Measurements from ENCODE around the gene ZNF835.
"Not testable (repeated sequence)": the region's sequence is repeated elsewhere in the genome, so short reads cannot be mapped to it uniquely, and the experiment has no call there.

Gene ZNF835

GRCh38 chr19:56690670-56691069 lies 19.1 kb upstream of the ZNF835 start:
- TF ChIP-seq, protein P1, sequence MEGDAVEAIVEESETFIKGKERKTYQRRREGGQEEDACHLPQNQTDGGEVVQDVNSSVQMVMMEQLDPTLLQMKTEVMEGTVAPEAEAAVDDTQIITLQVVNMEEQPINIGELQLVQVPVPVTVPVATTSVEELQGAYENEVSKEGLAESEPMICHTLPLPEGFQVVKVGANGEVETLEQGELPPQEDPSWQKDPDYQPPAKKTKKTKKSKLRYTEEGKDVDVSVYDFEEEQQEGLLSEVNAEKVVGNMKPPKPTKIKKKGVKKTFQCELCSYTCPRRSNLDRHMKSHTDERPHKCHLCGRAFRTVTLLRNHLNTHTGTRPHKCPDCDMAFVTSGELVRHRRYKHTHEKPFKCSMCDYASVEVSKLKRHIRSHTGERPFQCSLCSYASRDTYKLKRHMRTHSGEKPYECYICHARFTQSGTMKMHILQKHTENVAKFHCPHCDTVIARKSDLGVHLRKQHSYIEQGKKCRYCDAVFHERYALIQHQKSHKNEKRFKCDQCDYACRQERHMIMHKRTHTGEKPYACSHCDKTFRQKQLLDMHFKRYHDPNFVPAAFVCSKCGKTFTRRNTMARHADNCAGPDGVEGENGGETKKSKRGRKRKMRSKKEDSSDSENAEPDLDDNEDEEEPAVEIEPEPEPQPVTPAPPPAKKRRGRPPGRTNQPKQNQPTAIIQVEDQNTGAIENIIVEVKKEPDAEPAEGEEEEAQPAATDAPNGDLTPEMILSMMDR (IDR thresholded peaks at IDR 0.05): no peak
- H3K4me3 ChIP-seq (ENCODE audit: low read depth in 1 of 2, low read length in 1 of 2): no peak overlapping the region
- H3K36me3 ChIP-seq: no peaks in the 10 kb centered on the region
- no peak overlapping the region for H3K27ac ChIP-seq
- H3K4me1 ChIP-seq (ENCODE audit: control insufficient read depth in 1 of 2, insufficient read depth in 1 of 2, low read depth in 1 of 2, low read length in 1 of 2): no peaks in the 10 kb centered on the region
- H3K27me3 ChIP-seq: no peaks in the 10 kb centered on the region
- H3K9me3 ChIP-seq: no peaks in the 10 kb centered on the region

DNA sequence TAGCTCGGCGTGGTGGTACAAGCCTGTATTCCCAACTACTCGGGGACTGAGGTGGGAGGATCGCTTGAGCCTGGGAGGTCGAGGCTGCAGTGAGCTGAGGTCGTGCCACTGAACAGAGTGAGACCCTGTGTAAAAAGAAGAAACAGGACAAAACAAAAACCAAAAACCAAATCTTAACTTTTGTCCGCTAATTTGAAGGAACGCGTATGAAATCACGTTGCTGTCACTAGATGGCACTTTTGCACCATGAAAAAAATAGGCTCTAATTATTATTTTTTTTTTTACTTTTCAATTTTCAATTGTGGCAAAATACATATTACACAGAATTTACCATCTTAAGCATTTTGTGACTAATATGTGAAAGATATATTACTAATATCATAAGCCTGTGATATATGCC lies 17.6 kb upstream of the ZNF835 start:
- H3K4me3 ChIP-seq (ENCODE audit: low read depth in 1 of 2, low read length in 1 of 2): no peak overlapping the region
- no peaks in the 10 kb centered on the region for H3K9me3 ChIP-seq
- no peaks in the 10 kb centered on the region for H3K36me3 ChIP-seq
- H3K27me3 ChIP-seq: no peaks in the 10 kb centered on the region
- no peaks in the 10 kb centered on the region for H3K4me1 ChIP-seq (ENCODE audit: control insufficient read depth in 1 of 2, insufficient read depth in 1 of 2, low read depth in 1 of 2, low read length in 1 of 2)
- H3K27ac ChIP-seq: no peak overlapping the region
- TF ChIP-seq, protein P1 (IDR thresholded peaks at IDR 0.05): no peak

DNA sequence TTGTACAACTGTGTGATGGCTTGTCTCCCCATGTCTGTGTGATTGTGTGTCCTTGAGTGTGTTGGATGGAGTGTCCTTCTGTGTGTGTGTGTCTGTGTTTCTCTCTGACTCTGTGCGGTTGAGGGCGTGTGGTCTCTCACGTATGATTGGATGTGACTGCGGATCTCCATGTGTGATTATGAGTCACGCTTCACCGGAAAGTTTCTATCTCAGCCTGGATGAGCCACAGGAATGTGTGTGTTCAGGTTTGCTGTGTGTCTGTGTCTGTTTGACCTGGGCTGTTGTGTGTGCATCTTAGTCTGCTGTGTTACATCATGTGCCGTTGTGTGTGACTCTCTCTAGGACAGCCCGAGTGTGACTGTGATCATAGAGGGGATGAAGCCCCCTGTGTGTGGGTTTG lies 15.5 kb upstream of the ZNF835 start:
- Histone ChIP-seq H3K9me3 (no peaks in the 10 kb centered on the region), H3K36me3 (no peaks in the 10 kb centered on the region), H3K4me1 (ENCODE audit: control insufficient read depth in 1 of 2, insufficient read depth in 1 of 2, low read depth in 1 of 2, low read length in 1 of 2) (no peaks in the 10 kb centered on the region), H3K4me3 (ENCODE audit: low read depth in 1 of 2, low read length in 1 of 2) (no peak overlapping the region), H3K27me3 (no peaks in the 10 kb centered on the region), H3K27ac (no peak overlapping the region)
- TF ChIP-seq, protein P1 (IDR thresholded peaks at IDR 0.05): no peak

- Histone ChIP-seq H3K4me3 (ENCODE audit: low read depth in 1 of 2, low read length in 1 of 2) (no peak overlapping the region), H3K27ac (no peak overlapping the region)
Observed at GRCh38 chr19:56683116-56683515, 11.6 kb upstream of the ZNF835 start.

DNA sequence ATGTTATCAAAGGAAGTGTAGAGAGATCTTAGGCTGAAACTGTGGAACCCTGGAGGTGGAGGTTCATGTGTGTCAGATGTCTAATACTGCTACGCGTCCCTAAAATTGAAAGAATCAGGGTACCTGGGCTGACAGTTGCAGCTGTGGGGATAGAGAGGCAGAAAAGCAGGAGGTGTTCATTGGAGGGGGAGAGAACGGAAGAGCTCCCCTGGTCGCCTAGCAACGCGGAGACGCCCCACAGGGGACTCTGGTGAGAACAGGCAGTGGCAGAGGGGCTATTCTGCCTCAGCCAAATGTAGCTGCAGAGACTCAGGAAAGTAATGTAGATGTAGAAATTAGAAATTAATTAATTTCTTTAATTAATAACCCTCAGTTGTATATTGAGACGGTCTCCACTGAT lies 10.1 kb upstream of the ZNF835 start:
- Histone ChIP-seq H3K27ac (no peak overlapping the region), H3K4me1 (ENCODE audit: control insufficient read depth in 1 of 2, insufficient read depth in 1 of 2, low read depth in 1 of 2, low read length in 1 of 2) (no peaks in the 10 kb centered on the region), H3K36me3 (no peaks in the 10 kb centered on the region), H3K4me3 (ENCODE audit: low read depth in 1 of 2, low read length in 1 of 2) (no peak overlapping the region), H3K9me3 (no peaks in the 10 kb centered on the region), H3K27me3 (no peaks in the 10 kb centered on the region)
- TF ChIP-seq, protein P1 (IDR thresholded peaks at IDR 0.05): no peak

More at GRCh38 chr19:56683116-56683515, 11.6 kb upstream of the ZNF835 start:
- TF ChIP-seq, protein P1 (IDR thresholded peaks at IDR 0.05): no peak
- no peaks in the 10 kb centered on the region for H3K9me3 ChIP-seq
- no peaks in the 10 kb centered on the region for H3K36me3 ChIP-seq
- no peaks in the 10 kb centered on the region for H3K4me1 ChIP-seq (ENCODE audit: control insufficient read depth in 1 of 2, insufficient read depth in 1 of 2, low read depth in 1 of 2, low read length in 1 of 2)
- no peaks in the 10 kb centered on the region for H3K27me3 ChIP-seq

GRCh38 chr19:56678205-56678604 lies 6.6 kb upstream of the ZNF835 start:
- no peaks in the 10 kb centered on the region for H3K9me3 ChIP-seq
- TF ChIP-seq, protein P1 (IDR thresholded peaks at IDR 0.05): no peak
- no peaks in the 10 kb centered on the region for H3K36me3 ChIP-seq
- no peak overlapping the region for H3K27ac ChIP-seq
- H3K4me1 ChIP-seq (ENCODE audit: control insufficient read depth in 1 of 2, insufficient read depth in 1 of 2, low read depth in 1 of 2, low read length in 1 of 2): no peaks in the 10 kb centered on the region
- H3K4me3 ChIP-seq (ENCODE audit: low read depth in 1 of 2, low read length in 1 of 2): no peak overlapping the region
- no peaks in the 10 kb centered on the region for H3K27me3 ChIP-seq

- not testable (repeated sequence) for H3K9me3 ChIP-seq; H3K4me3 ChIP-seq (ENCODE audit: low read depth in 1 of 2, low read length in 1 of 2); H3K27ac ChIP-seq; H3K36me3 ChIP-seq; H3K27me3 ChIP-seq; H3K4me1 ChIP-seq (ENCODE audit: control insufficient read depth in 1 of 2, insufficient read depth in 1 of 2, low read depth in 1 of 2, low read length in 1 of 2)
Observed at GRCh38 chr19:56672610-56673009, 1.1 kb upstream of the ZNF835 start.
